NCI-H1930 (cell line): ENCODE data around the gene CYP27C1.
"Not testable (repeated sequence)": the region's sequence is repeated elsewhere in the genome, so short reads cannot be mapped to it uniquely, and the experiment has no call there.

ENCODE experiments used
- DNase-seq, 2 experiments: peaks; one replicate each; lab custom pipeline; 2025; lab: John Stamatoyannopoulos, UW

The CYP27C1 gene

DNA sequence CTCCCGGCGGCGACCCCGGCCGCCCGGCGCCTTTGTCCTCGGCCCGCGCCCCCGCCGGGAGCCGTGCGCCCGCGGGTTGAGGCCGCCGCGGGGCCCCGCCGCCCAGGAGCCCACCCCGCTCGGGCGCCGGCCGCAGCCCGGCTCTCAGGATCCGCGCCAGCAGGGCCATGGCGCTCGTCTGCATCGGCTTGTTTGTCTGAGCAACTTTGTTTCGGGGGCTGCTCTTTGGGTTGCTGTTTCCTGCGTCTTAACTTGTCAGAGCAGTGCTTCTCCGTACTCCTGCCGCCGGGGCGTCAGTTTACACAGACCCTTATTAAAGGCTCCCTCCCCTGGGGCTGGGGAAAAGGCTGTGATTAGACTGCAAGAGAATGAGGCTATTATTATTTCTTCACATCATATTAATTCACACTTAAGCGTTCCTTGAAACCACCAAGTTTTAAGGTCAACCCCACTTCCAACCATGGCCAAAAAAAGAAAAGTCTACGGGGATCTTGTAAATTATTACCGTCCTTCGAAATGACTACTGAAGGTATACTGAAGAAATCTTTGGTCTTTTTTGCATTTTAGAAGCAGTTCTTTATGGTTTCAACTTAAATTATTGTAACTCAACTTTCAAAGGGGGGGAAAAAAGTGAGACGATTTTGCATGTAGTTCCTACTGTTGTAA is at the start of gene CYP27C1:
CYP27C1 (minus strand) TSS at position 198 of the 666 bp plus-strand sequence; CDS start at position 169, 29 bp downstream.
- DNase-seq: no peak

DNA sequence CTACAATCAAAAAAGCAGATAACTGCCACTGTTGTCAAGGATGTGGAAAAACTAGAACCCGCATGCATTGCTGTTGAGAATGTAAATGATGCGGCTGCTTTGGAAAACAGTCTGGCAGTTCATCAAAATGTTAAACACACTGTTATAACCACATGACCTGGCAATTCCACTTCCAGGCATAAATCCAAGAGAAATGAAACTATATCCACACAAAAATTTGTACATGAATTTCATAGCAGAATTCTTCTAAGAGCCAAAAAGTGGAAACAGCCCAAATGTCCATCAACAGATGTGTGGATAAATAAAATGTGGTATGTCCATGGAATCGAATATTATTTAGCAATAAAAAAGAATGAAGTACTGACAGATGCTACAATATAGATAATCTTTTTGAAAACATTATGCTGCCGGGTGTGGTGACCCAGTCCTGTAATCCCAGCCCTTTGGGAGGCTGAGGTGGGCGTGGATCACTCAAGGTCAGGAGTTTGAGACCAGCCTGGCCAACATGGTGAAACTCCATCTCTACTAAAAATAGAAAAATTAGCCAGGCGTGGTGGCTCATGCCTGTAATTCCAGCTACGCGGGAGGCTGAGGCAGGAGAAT is 41.8 kb upstream of the CYP27C1 start:
- no peak for DNase-seq

DNA sequence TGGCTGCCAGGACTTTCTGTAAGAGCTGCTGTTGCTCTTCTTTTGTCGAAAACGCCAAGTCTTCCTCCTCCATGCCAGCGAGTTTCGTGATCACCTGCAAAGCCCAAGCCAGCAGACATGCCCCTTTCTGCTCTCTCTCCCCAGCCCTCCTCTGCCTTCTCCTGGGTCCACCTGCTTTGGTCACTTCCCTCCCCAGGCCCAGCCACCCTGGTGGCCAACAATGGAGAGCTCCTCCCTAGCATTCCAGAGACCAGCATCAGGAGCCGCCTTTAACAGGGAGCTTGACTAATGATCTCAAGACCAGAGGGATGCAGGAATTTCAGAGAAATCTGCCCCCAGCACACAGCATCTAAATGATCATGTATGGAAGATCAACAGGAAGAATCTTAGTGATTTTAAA is 39.3 kb upstream of the CYP27C1 start:
- no peak for DNase-seq

DNA sequence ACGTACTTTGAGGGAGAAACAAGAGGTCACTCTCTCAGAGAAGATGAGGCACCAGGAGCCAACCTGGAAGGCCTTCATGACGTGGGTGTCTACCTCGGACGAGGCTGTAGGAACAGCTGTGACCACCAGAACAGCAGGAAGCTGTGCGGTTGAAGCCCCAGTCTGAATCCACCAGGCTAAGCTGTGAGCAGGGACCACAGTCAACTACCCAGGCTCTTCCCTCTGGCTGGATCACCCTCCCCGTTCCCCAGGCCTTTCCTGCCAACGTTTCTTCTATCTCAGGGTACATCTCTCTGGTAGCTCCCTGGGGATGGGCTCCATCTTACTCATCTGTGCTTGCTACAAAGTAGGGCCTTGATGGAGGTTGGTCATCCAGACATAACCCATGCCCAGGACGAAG is 36.8 kb upstream of the CYP27C1 start:
- no peak for DNase-seq

GRCh38 chr2:127256381-127256780 is 36.3 kb upstream of the CYP27C1 start:
- DNase-seq: no peak

GRCh38 chr2:127255721-127256120 is 35.6 kb upstream of the CYP27C1 start:
- no peak for DNase-seq

DNA sequence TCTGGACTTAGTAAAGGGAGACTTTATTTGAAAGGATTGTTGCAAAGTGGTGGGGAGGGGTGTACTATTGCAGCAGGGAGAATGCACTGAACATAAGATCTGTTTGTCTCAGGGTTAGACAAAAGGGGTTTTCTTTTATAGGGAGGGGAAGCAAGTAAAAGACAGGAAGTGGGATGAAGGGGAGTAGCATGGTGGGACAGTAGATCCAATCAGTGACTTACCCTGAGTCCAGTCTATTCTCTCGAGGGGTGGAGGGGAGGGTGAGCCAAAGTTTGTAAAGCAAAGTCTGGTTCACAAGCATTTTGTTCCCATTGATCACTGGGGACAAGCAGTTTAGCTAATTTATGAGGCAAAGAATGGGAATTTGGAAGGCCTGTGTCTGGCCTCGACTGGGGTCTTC is 35.0 kb upstream of the CYP27C1 start:
- DNase-seq: no peak

DNA sequence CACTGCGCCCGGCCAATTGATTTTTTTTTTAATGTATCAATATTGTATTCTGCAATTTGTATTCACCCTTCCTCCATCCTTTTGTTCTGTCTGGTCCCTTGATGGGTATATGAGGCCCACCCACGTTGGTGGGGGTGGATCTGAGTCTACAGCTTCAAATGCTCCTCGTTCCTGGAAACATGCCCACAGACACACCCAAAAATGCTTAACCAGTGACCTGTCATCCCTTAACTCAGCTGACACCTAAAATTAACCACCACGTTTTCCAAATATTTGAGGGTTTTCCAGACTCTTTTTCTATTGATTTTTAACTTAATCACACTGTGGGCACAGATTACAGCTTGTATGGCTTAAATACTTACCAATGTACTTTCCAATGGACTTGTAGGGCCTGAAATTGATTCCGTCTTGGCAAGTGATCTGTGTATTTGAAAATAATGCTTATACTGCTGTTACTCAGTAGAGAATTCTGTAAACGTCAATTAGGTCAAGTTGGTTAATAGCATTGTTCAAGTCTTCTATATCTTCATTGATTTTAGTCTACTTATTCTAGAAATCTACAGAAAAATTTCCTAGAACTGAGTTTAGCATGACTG is 34.4 kb upstream of the CYP27C1 start:
- no peak for DNase-seq

DNA sequence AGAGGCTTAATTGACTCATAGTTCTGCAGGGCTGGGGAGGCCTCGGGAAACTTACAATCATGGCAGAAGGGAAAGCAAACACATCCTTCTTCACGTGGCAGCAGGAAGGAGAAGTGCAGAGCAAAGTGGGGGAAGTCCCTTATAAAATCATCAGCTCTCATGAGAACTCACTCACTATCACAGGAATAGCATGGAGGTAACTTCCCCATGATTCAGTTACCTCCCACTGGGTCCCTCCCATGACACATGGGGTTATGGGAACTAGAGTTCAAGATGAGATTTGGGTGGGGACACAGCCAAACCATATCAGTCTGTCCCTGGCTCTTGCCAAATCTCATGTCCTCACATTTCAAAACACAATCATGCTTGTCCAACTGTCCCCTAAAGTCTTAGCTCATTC is 21.1 kb upstream of the CYP27C1 start:
- DNase-seq: not testable (repeated sequence)

DNA sequence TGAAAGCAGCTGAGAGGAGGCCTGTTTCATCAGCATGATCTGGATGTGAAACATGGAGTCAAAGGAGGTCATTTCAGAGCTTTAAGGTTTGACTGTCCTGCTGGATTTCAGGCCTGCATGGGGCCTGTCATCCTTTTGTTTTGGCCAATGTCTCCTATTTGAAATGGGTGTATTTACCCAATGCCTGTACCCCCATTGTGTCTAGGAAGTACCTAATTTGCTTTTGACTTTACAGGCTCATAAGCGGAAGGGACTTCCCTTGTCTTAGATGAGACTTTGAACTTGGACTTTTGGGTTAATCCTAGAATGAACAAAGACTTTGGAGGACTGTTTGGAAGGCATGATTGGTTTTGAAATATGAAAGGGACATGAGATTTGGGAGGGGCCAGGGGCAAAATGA is 19.3 kb upstream of the CYP27C1 start:
- DNase-seq: no peak

DNA sequence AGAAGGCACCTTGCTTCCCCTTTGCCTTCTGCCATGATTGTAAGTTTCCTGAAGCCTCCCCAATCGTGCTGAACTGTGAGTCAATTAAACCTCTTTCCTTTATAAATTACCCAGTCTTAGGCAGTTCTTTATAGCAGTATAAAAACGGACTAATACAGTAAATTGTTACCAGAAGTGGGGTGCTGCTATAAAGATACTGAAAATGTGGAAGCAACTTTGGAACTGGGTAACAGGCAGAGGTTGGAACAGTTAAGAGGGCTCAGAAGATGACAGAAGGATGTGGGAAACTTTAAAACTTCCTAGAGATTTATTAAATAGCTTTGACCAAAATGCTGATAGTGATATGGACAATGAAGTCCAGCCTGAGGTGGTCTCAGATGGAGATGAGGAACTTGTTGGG is 17.7 kb upstream of the CYP27C1 start:
- DNase-seq: not testable (repeated sequence)

DNA sequence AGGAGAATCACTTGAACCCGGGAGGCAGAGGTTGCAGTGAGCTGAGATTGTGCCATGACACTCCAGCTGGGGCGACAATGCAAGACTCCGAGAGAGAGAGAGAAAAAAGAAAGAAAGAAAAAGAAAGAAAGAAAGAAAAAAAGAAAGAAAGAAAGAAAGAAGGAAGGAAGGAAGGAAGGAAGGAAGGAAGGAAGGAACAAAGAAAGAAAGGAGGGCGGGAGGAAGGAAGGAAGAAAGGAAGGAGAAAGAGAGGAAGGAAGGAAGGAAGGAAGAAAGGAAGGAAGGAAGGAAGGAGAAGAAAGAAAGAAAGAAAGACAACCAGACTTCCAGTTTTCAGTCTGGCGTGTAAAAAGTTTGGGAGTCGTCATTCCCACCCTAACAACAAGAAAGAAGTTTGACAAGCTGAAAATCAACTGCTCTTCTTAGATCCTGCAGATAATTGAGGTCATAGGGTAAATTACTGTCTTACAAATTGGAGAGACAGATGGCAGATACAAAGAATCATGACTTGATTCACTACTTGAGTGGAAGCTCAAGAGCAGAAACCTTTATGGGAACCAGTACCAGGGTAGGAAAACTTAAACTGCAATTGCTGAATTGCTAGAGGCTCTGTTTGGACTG is 15.1 kb upstream of the CYP27C1 start:
- no peak for DNase-seq

GRCh38 chr2:127233710-127234109 is 13.6 kb upstream of the CYP27C1 start:
- DNase-seq: no peak

GRCh38 chr2:127231130-127231865 is 11.2 kb upstream of the CYP27C1 start:
- DNase-seq: no peak

DNA sequence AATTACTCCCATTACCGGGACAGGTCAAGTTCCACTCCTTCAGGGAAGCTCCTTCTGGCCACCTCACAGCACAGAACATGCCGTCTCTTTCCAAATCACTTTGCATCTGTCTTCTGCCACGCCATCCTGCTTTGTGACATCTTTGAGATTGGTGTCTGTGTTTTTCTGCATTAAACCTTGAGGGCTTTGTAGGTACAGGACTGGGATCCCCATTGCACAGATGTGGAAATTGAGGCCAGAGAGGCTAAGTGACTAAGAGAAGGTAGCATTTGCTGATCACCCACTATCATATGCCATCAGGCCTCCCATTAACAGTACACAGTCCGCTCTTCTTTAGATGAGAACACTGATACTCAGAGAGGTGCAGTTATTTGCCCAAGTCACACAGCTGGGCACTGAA is 9.5 kb upstream of the CYP27C1 start:
- no peak for DNase-seq

DNA sequence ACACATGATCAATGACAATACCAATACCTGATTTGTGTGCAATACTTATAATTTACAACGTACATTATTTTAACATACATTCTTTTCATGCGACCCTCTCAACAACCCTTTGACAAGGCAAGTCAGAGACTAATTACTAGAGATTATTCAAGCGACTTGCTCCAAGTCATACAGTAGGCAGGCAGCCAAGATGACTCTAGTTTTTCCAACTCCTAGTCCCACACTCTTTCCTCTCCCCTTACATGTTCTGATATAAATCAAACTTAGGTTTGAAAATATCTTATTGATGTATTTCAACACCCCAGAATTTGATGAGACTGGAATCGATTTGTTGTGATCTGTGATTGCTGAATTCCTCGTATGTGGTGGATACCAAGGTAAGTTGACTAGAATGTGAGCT is 8.0 kb upstream of the CYP27C1 start:
- no peak for DNase-seq

DNA sequence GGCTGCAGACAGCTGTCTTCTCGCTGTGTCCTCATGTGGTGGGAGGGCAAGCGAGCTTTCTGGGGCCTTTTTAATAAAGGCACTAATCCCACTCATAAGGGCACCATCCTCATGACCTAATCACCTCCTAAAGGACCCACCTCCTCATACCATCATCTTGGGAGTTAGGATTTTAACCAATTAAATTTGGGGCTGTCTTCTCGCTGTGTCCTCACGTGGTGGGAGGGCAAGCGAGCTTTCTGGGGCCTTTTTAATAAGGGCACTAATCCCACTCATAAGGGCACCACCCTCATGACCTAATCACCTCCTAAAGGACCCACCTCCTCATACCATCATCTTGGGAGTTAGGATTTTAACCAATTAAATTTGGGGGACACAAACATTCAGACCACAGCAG is 7.2 kb upstream of the CYP27C1 start:
- not testable (repeated sequence) for DNase-seq

GRCh38 chr2:127226520-127227263 is 6.6 kb upstream of the CYP27C1 start:
- DNase-seq: no peak

GRCh38 chr2:127226132-127226519 is 6.0 kb upstream of the CYP27C1 start:
- DNase-seq: no peak

- no peak for DNase-seq
These were observed 5.3 kb upstream of the CYP27C1 start for GRCh38 chr2:127225186-127225960.

DNA sequence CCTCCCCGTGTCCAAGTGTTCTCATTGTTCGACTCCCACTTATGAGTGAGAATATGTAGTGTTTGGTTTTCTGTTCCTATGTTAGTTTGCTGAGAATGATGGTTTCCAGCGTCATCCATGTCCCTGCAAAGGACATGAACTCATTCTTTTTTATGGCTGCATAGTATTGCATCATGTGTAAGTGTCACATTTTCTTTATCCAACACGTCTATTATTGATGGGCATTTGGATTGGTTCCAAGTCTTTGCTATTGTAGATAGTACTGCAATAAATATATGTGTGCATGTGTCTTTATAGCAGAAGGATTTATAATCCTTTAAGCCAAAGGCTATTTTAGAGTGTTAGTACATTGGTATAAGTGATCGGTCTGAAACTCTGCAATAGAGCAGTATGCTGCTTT is 4.0 kb upstream of the CYP27C1 start:
- DNase-seq: not testable (repeated sequence)
